Measurements from ENCODE around the gene IRF9. TPM values are rescaled to one million over a fixed set of nuclear protein-coding genes. Genes with fewer than 3 reads are reported as not detected.

The IRF9 gene
- total and polyA plus RNA-seq, 2 of the 13 experiments (the other 11 are each of a cell fraction or from before 2014, with no cell fraction given): 14.9 to 49.7 TPM

- TF ChIP-seq ZNF558 (CRISPR knock-in tag; IDR thresholded peaks at IDR 0.05; ENCODE audit: borderline replicate concordance) (no peak), RFXANK (CRISPR knock-in tag; IDR thresholded peaks at IDR 0.05) (peak; percentile 68), CENPBD1 (CRISPR knock-in tag; IDR thresholded peaks at IDR 0.05; ENCODE audit: borderline replicate concordance, low read depth) (no peak), SRY (CRISPR knock-in tag; IDR thresholded peaks at IDR 0.05) (no peak), CERS6 (CRISPR knock-in tag; IDR thresholded peaks at IDR 0.05) (no peak), ZBTB7B (CRISPR knock-in tag; IDR thresholded peaks at IDR 0.05) (peak; percentile 84), ZC3H13 (CRISPR knock-in tag; IDR thresholded peaks at IDR 0.05) (no peak), ZNF350 (CRISPR knock-in tag; IDR thresholded peaks at IDR 0.05; ENCODE audit: borderline replicate concordance, low read depth) (peak; percentile 64), CHD4 (IDR thresholded peaks at IDR 0.05; ENCODE audit: borderline replicate concordance, low read length) (no peak), ZNF639 (CRISPR knock-in tag; conservative IDR thresholded peaks at IDR 0.05) (peak; percentile 78), MIER3 (CRISPR knock-in tag; IDR thresholded peaks at IDR 0.05; ENCODE audit: borderline replicate concordance) (no peak; the same call in 1 of the 2 replicates), ZNF839 (CRISPR knock-in tag; IDR thresholded peaks at IDR 0.05; ENCODE audit: borderline replicate concordance) (peak; percentile 39), PBX2 (CRISPR knock-in tag; IDR thresholded peaks at IDR 0.05) (no peak), ZZZ3 (CRISPR knock-in tag; IDR thresholded peaks at IDR 0.05; ENCODE audit: borderline replicate concordance) (no peak; the same call in 1 of the 2 replicates), MTERF4 (CRISPR knock-in tag; IDR thresholded peaks at IDR 0.05) (no peak), PAX8 (CRISPR knock-in tag; IDR thresholded peaks at IDR 0.05; ENCODE audit: borderline replicate concordance) (no peak), MIER2 (CRISPR knock-in tag; IDR thresholded peaks at IDR 0.05) (peak; percentile 66; the same call in 1 of the 2 replicates), SOX6 (IDR thresholded peaks at IDR 0.05) (no peak), SOX6 (CRISPR knock-in tag; IDR thresholded peaks at IDR 0.05) (peak; percentile 54), ZFAT (CRISPR knock-in tag; conservative IDR thresholded peaks at IDR 0.05) (0 out of 2 replicates have a peak, but pooled peaks have one; percentile 70), TMF1 (CRISPR knock-in tag; IDR thresholded peaks at IDR 0.05; ENCODE audit: low read depth) (no peak), GTF3A (CRISPR knock-in tag; conservative IDR thresholded peaks at IDR 0.05) (no peak), TBP (CRISPR knock-in tag; IDR thresholded peaks at IDR 0.05) (peak; percentile 94), ZNF17 (CRISPR knock-in tag; IDR thresholded peaks at IDR 0.05) (no peak), DPF2 (CRISPR knock-in tag; IDR thresholded peaks at IDR 0.05; ENCODE audit: borderline replicate concordance, low read depth) (0 out of 2 replicates have a peak, but pooled peaks have one; percentile 47), ZNF333 (CRISPR knock-in tag; IDR thresholded peaks at IDR 0.05; ENCODE audit: borderline replicate concordance) (peak; percentile 98; the same call in 1 of the 2 replicates), AHR (CRISPR knock-in tag; IDR thresholded peaks at IDR 0.05) (peak; percentile 60; the same call in 1 of the 2 replicates)
These were observed 25.0 kb upstream of the IRF9 start, which contains the start of gene PSME1 (continued) for GRCh38 chr14:24135834-24136683.

All from HepG2 (cell line).